HG02973 (cell line): ENCODE measurements around the gene TRIOBP.

Experiments
- ATAC-seq: cut with Tn5 transposase; IDR thresholded peaks from one replicate; pipeline ENCODE4 v1.9.1; 2021; ENCODE audit warnings: moderate library complexity; ENCODE audit not compliant: unreplicated experiment

Gene TRIOBP

DNA sequence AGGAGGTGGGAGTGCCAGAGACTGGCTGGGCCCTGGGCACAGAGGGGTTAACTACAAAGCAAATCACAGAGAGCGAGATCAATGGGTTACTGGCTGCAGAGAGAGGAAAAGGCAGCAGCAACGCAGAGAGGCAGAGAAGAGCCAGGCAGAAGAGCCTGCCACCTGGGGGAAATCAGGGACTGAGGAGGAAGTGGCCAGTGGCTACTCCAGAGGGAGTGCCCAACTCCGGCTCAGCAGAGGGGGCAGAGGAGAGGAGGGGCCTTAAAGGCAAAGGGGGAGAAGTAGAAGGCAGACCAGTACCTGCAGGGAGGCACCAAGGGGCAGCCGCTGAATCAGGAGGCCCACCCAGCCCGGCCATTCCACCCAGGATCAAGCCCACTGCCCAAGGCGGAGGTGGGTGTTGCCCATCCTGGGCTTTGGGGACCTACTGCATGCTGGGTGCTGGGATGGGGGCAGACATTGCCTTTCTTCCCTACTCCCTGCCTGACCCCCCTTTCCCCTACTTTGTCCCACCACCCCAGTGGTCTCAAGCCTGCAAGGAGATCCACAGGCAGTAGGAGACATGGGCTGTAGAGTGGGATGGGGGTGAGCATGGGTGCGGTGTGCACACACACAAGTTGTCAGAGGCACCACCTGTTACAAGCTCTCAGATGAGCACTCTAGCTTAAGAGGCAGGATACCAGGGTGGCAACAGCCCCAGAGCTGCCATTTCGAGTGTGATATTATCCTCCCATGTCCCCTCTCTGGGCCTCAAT lies 125.4 kb downstream of the TRIOBP start:
- no peak for ATAC-seq

DNA sequence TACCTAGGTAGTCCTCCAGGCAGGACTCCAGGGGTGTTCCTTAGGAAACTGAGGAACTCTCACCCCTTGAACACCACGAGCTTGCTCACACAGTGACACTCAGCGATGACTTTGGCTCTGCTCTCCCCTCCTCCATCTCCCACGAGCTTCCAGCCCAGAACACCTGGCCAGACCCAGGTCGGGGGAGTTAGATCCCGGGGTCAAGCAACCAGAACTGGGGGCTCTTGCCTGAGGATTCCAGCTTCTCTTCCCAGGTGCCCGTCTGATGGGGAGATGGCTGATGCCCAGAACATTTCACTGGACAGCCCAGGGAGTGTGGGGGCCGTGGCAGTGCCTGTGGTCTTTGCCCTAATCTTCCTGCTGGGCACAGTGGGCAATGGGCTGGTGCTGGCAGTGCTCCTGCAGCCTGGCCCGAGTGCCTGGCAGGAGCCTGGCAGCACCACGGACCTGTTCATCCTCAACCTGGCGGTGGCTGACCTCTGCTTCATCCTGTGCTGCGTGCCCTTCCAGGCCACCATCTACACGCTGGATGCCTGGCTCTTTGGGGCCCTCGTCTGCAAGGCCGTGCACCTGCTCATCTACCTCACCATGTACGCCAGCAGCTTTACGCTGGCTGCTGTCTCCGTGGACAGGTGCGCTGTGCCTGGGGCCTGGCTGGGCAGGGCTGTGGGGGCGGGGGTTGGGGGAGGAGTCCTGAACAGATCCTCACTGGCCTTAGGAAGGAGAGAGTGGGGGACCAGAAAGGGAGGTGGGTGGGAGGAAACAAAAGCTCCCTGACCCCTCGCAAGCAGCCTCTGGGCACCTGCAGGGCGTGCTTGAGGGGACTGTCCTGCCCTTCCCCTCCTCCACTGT lies 126.5 kb downstream of the TRIOBP start, which contains the start of gene GALR3:
TSS of gene GALR3 (plus strand) at position 249 of the 852 bp plus-strand sequence. CDS start at position 274, 25 bp downstream.
- no peak for ATAC-seq

DNA sequence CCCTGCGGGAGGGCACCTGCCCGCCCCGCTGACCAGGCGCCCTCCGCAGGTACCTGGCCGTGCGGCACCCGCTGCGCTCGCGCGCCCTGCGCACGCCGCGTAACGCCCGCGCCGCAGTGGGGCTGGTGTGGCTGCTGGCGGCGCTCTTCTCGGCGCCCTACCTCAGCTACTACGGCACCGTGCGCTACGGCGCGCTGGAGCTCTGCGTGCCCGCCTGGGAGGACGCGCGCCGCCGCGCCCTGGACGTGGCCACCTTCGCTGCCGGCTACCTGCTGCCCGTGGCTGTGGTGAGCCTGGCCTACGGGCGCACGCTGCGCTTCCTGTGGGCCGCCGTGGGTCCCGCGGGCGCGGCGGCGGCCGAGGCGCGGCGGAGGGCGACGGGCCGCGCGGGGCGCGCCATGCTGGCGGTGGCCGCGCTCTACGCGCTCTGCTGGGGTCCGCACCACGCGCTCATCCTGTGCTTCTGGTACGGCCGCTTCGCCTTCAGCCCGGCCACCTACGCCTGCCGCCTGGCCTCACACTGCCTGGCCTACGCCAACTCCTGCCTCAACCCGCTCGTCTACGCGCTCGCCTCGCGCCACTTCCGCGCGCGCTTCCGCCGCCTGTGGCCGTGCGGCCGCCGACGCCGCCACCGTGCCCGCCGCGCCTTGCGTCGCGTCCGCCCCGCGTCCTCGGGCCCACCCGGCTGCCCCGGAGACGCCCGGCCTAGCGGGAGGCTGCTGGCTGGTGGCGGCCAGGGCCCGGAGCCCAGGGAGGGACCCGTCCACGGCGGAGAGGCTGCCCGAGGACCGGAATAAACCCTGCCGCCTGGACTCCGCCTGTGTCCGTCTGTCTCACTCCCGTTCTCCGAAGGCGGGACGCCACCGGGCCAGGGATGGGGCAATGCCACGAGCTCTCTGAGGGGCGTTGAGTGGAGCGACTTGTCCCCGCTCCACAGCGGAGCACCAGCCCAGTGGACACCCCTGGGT lies 128.1 kb downstream of the TRIOBP start:
- ATAC-seq = no peak
